Measurements from ENCODE around the gene GFPT2.

The GFPT2 gene

GRCh38 chr5:180287868-180288267 is 65.3 kb downstream of the GFPT2 start:
- no peak overlapping the region for H3K4me3 ChIP-seq (ENCODE audit: control insufficient read depth in 1 of 7, extremely low read depth in 1 of 7, insufficient read depth in 4 of 7, low read depth in 2 of 7, low read length in 6 of 7)
- peaks cover 4 to 18% (median 16%) of the 10 kb centered on the region in 4 experiments for H3K4me1 ChIP-seq (ENCODE audit: control extremely low read depth in 1 of 4, control insufficient read depth in 4 of 4, insufficient read depth in 4 of 4, low read length in 3 of 4)
- no peak overlapping the region for H3K27ac ChIP-seq (ENCODE audit: insufficient read depth in 1 of 2, low read depth in 1 of 2, low read length in 2 of 2, poor library complexity in 1 of 2, severe bottlenecking in 2 of 2)
- ChIA-PET CTCF (interaction anchor here (1.3 kb wide), 1 partner anchor 28 kb away, joined by 3 read pairs; no protein-coding TSS in a partner anchor), POLR2A (interaction anchor here (0.5 kb wide), 1 partner anchor 655 kb away, joined by 3 read pairs; no protein-coding TSS in a partner anchor)
- 94% methylated on average over 7 of the region's 7 CpGs for whole genome bisulfite sequencing (ENCODE audit: insufficient coverage)
- H3K9me3 ChIP-seq (ENCODE audit: control extremely low read depth in 1 of 5, control insufficient read depth in 4 of 5, insufficient read depth in 2 of 5, low read depth in 1 of 5, low read length in 4 of 5), result peaks cover 0 to 21% (median 9%) of the 10 kb centered on the region in 5 experiments
- DNase-seq, result no peak
- no peaks in the 10 kb centered on the region for H3K27me3 ChIP-seq (replicated peaks in 2 of 5; ENCODE audit: control insufficient read depth in 4 of 5, insufficient read depth in 5 of 5, low read length in 4 of 5)
- H3K36me3 ChIP-seq (ENCODE audit: control insufficient read depth in 4 of 4, insufficient read depth in 4 of 4, low read length in 3 of 4), result peaks cover 0 to 39% (median 30%) of the 10 kb centered on the region in 4 experiments

GRCh38 chr5:180287404-180287803 is 65.7 kb downstream of the GFPT2 start:
- no peaks in the 10 kb centered on the region for H3K27me3 ChIP-seq (replicated peaks in 2 of 5; ENCODE audit: control insufficient read depth in 4 of 5, insufficient read depth in 5 of 5, low read length in 4 of 5)
- ChIA-PET POLR2A (interaction anchor here (0.5 kb wide), 1 partner anchor 654 kb away, joined by 3 read pairs; no protein-coding TSS in a partner anchor), CTCF (no interaction called here)
- peaks cover 4 to 14% (median 13%) of the 10 kb centered on the region in 4 experiments for H3K4me1 ChIP-seq (ENCODE audit: control extremely low read depth in 1 of 4, control insufficient read depth in 4 of 4, insufficient read depth in 4 of 4, low read length in 3 of 4)
- no peak for DNase-seq
- WGBS (ENCODE audit: insufficient coverage), result 83% methylated on average over 1 of the region's 2 CpGs
- peaks cover 0 to 44% (median 34%) of the 10 kb centered on the region in 4 experiments for H3K36me3 ChIP-seq (ENCODE audit: control insufficient read depth in 4 of 4, insufficient read depth in 4 of 4, low read length in 3 of 4)
- no peak overlapping the region for H3K27ac ChIP-seq (ENCODE audit: insufficient read depth in 1 of 2, low read depth in 1 of 2, low read length in 2 of 2, poor library complexity in 1 of 2, severe bottlenecking in 2 of 2)
- H3K9me3 ChIP-seq (ENCODE audit: control extremely low read depth in 1 of 5, control insufficient read depth in 4 of 5, insufficient read depth in 2 of 5, low read depth in 1 of 5, low read length in 4 of 5), result peaks cover 0 to 26% (median 9%) of the 10 kb centered on the region in 5 experiments
- H3K4me3 ChIP-seq (ENCODE audit: control insufficient read depth in 1 of 7, extremely low read depth in 1 of 7, insufficient read depth in 4 of 7, low read depth in 2 of 7, low read length in 6 of 7), result no peak overlapping the region

- ChIA-PET CTCF (no interaction called here), POLR2A (no interaction called here)
- Histone ChIP-seq H3K27me3 (replicated peaks in 2 of 5; ENCODE audit: control insufficient read depth in 4 of 5, insufficient read depth in 5 of 5, low read length in 4 of 5) (no peaks in the 10 kb centered on the region), H3K36me3 (ENCODE audit: control insufficient read depth in 4 of 4, insufficient read depth in 4 of 4, low read length in 3 of 4) (peaks cover 9 to 76% (median 56%) of the 10 kb centered on the region in 4 experiments), H3K9me3 (ENCODE audit: control extremely low read depth in 1 of 5, control insufficient read depth in 4 of 5, insufficient read depth in 2 of 5, low read depth in 1 of 5, low read length in 4 of 5) (peaks cover 0 to 54% (median 28%) of the 10 kb centered on the region in 5 experiments), H3K27ac (ENCODE audit: insufficient read depth in 1 of 2, low read depth in 1 of 2, low read length in 2 of 2, poor library complexity in 1 of 2, severe bottlenecking in 2 of 2) (no peak overlapping the region), H3K4me3 (ENCODE audit: control insufficient read depth in 1 of 7, extremely low read depth in 1 of 7, insufficient read depth in 4 of 7, low read depth in 2 of 7, low read length in 6 of 7) (no peak overlapping the region), H3K4me1 (ENCODE audit: control extremely low read depth in 1 of 4, control insufficient read depth in 4 of 4, insufficient read depth in 4 of 4, low read length in 3 of 4) (no peaks in the 10 kb centered on the region)
- no peak for DNase-seq
- 88% methylated on average over 9 of the region's 10 CpGs for WGBS (ENCODE audit: insufficient coverage)
Measured at GRCh38 chr5:180284149-180284548, 69.0 kb downstream of the GFPT2 start.

- POLR2A ChIA-PET, result no interaction called here
Measured at GRCh38 chr5:180283026-180283615, 70.0 kb downstream of the GFPT2 start.

GRCh38 chr5:180282281-180282680 is 70.9 kb downstream of the GFPT2 start:
- H3K36me3 ChIP-seq (ENCODE audit: control insufficient read depth in 4 of 4, insufficient read depth in 4 of 4, low read length in 3 of 4), result peaks cover 12 to 91% (median 63%) of the 10 kb centered on the region in 4 experiments
- 100% methylated on average over 6 of the region's 9 CpGs for WGBS (ENCODE audit: insufficient coverage)
- POLR2A ChIA-PET, result no interaction called here

More at GRCh38 chr5:180283026-180283615, 70.0 kb downstream of the GFPT2 start:
- CTCF ChIA-PET, result no interaction called here
- Histone ChIP-seq H3K27me3 (replicated peaks in 2 of 5; ENCODE audit: control insufficient read depth in 4 of 5, insufficient read depth in 5 of 5, low read length in 4 of 5) (no peaks in the 10 kb centered on the region), H3K36me3 (ENCODE audit: control insufficient read depth in 4 of 4, insufficient read depth in 4 of 4, low read length in 3 of 4) (peaks cover 9 to 83% (median 59%) of the 10 kb centered on the region in 4 experiments), H3K27ac (ENCODE audit: insufficient read depth in 1 of 2, low read depth in 1 of 2, low read length in 2 of 2, poor library complexity in 1 of 2, severe bottlenecking in 2 of 2) (no peak overlapping the region), H3K4me3 (ENCODE audit: control insufficient read depth in 1 of 7, extremely low read depth in 1 of 7, insufficient read depth in 4 of 7, low read depth in 2 of 7, low read length in 6 of 7) (no peak overlapping the region), H3K9me3 (ENCODE audit: control extremely low read depth in 1 of 5, control insufficient read depth in 4 of 5, insufficient read depth in 2 of 5, low read depth in 1 of 5, low read length in 4 of 5) (peaks cover 0 to 58% (median 31%) of the 10 kb centered on the region in 5 experiments), H3K4me1 (ENCODE audit: control extremely low read depth in 1 of 4, control insufficient read depth in 4 of 4, insufficient read depth in 4 of 4, low read length in 3 of 4) (no peaks in the 10 kb centered on the region)
- WGBS (ENCODE audit: insufficient coverage), result no CpG with 5 or more reads among the region's 10 CpGs
- DNase-seq, result no peak

GRCh38 chr5:180281706-180282105 is 71.4 kb downstream of the GFPT2 start:
- ChIA-PET POLR2A (no interaction called here), CTCF (interaction anchor here (0.9 kb wide), 1 partner anchor 12 kb away, joined by 3 read pairs; no protein-coding TSS in a partner anchor)
- Histone ChIP-seq H3K9me3 (ENCODE audit: control extremely low read depth in 1 of 5, control insufficient read depth in 4 of 5, insufficient read depth in 2 of 5, low read depth in 1 of 5, low read length in 4 of 5) (peaks cover 0 to 70% (median 40%) of the 10 kb centered on the region in 5 experiments), H3K4me1 (ENCODE audit: control extremely low read depth in 1 of 4, control insufficient read depth in 4 of 4, insufficient read depth in 4 of 4, low read length in 3 of 4) (no peaks in the 10 kb centered on the region), H3K36me3 (ENCODE audit: control insufficient read depth in 4 of 4, insufficient read depth in 4 of 4, low read length in 3 of 4) (peaks cover 17 to 92% (median 65%) of the 10 kb centered on the region in 4 experiments), H3K27ac (ENCODE audit: insufficient read depth in 1 of 2, low read depth in 1 of 2, low read length in 2 of 2, poor library complexity in 1 of 2, severe bottlenecking in 2 of 2) (no peak overlapping the region), H3K27me3 (replicated peaks in 2 of 5; ENCODE audit: control insufficient read depth in 4 of 5, insufficient read depth in 5 of 5, low read length in 4 of 5) (no peaks in the 10 kb centered on the region), H3K4me3 (ENCODE audit: control insufficient read depth in 1 of 7, extremely low read depth in 1 of 7, insufficient read depth in 4 of 7, low read depth in 2 of 7, low read length in 6 of 7) (no peak overlapping the region)
- 96% methylated on average over 10 of the region's 10 CpGs for WGBS (ENCODE audit: insufficient coverage)
- DNase-seq, result no peak

More at GRCh38 chr5:180282281-180282680, 70.9 kb downstream of the GFPT2 start:
- Histone ChIP-seq H3K27me3 (replicated peaks in 2 of 5; ENCODE audit: control insufficient read depth in 4 of 5, insufficient read depth in 5 of 5, low read length in 4 of 5) (no peaks in the 10 kb centered on the region), H3K27ac (ENCODE audit: insufficient read depth in 1 of 2, low read depth in 1 of 2, low read length in 2 of 2, poor library complexity in 1 of 2, severe bottlenecking in 2 of 2) (no peak overlapping the region), H3K4me3 (ENCODE audit: control insufficient read depth in 1 of 7, extremely low read depth in 1 of 7, insufficient read depth in 4 of 7, low read depth in 2 of 7, low read length in 6 of 7) (no peak overlapping the region), H3K9me3 (ENCODE audit: control extremely low read depth in 1 of 5, control insufficient read depth in 4 of 5, insufficient read depth in 2 of 5, low read depth in 1 of 5, low read length in 4 of 5) (peaks cover 0 to 64% (median 35%) of the 10 kb centered on the region in 5 experiments), H3K4me1 (ENCODE audit: control extremely low read depth in 1 of 4, control insufficient read depth in 4 of 4, insufficient read depth in 4 of 4, low read length in 3 of 4) (no peaks in the 10 kb centered on the region)
- CTCF ChIA-PET, result no interaction called here
- DNase-seq, result no peak

GRCh38 chr5:180274695-180275094 is 78.4 kb downstream of the GFPT2 start:
- Histone ChIP-seq H3K4me3 (ENCODE audit: control insufficient read depth in 1 of 7, extremely low read depth in 1 of 7, insufficient read depth in 4 of 7, low read depth in 2 of 7, low read length in 6 of 7) (no peak overlapping the region), H3K27ac (ENCODE audit: insufficient read depth in 1 of 2, low read depth in 1 of 2, low read length in 2 of 2, poor library complexity in 1 of 2, severe bottlenecking in 2 of 2) (no peak overlapping the region), H3K4me1 (ENCODE audit: control extremely low read depth in 1 of 4, control insufficient read depth in 4 of 4, insufficient read depth in 4 of 4, low read length in 3 of 4) (no peaks in the 10 kb centered on the region), H3K27me3 (replicated peaks in 2 of 5; ENCODE audit: control insufficient read depth in 4 of 5, insufficient read depth in 5 of 5, low read length in 4 of 5) (no peaks in the 10 kb centered on the region), H3K9me3 (ENCODE audit: control extremely low read depth in 1 of 5, control insufficient read depth in 4 of 5, insufficient read depth in 2 of 5, low read depth in 1 of 5, low read length in 4 of 5) (peaks cover 5 to 81% (median 43%) of the 10 kb centered on the region in 5 experiments), H3K36me3 (ENCODE audit: control insufficient read depth in 4 of 4, insufficient read depth in 4 of 4, low read length in 3 of 4) (peaks cover 29 to 75% (median 47%) of the 10 kb centered on the region in 4 experiments)
- no peak for DNase-seq
- CTCF ChIA-PET, result interaction anchor here (0.8 to 1.2 kb wide), 2 partner anchors 16 to 39 kb away, joined by 3 read pairs; no protein-coding TSS in a partner anchor
- WGBS (ENCODE audit: insufficient coverage), result no CpG with 5 or more reads among the region's 1 CpG
- POLR2A ChIA-PET, result no interaction called here
